ENCODE measurements around the gene GNG2.

DNA sequence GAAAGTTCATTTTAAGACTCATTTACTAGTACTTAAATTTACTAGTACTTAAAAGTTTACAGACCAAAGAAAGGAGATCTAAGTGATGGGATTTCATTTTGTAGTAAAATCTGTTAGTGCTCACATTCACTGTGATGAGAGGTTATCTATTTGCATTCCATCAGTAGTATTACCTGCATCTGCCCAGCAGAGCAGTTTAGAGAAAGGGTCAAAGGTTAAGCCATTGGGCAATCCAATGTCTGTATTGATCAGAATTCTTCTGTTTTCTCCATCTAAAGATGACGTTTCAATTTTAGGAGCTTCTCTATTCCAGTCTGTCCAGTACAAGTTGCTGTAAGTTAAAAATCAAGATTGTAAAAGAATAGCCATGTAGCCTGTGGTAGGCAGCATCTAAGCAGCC, 147.2 kb downstream of the GNG2 start:
- TF ChIP-seq CREB1 (CRISPR knock-in tag; IDR thresholded peaks at IDR 0.05; ENCODE audit: low read depth), result no peak
- TF ChIP-seq POLR2AphosphoS5 (IDR thresholded peaks at IDR 0.05; ENCODE audit: low read depth), result no peak
- no peak for TF ChIP-seq CTCF (conservative IDR thresholded peaks at IDR 0.05; ENCODE audit: low read depth in 2 of 2)
- TF ChIP-seq EZH2 (IDR thresholded peaks at IDR 0.05; ENCODE audit: low read depth, unreplicated experiment), result no peak
- no peak for TF ChIP-seq ETS1 (IDR thresholded peaks at IDR 0.05)
